ENCODE results near the gene NEDD8.
A peak's percentile ranks its signal among the peaks of the same experiment; 100 is the strongest.
"Not testable (repeated sequence)": the region's sequence is repeated elsewhere in the genome, so short reads cannot be mapped to it uniquely, and the experiment has no call there.

The NEDD8 gene

DNA sequence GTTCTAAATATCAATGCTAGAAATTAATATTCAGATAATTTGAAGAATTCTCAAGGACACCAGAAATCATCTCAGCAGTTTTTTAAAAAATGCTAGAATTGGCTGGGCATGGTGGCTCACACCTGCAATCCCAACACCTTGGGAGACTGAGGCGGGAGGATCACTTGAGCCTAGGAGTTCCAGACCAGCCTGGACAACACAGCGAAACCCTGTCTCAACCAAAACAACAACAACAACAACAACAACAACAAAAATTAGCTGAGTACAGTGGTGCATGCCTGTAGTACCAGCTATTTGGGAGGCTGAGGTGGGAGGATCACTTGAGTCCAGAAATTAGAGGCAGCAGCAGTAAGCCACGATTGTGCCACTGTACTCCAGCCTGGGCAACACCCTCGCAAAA lies 13.1 kb downstream of the NEDD8 start:
- no peak for DNase-seq

DNA sequence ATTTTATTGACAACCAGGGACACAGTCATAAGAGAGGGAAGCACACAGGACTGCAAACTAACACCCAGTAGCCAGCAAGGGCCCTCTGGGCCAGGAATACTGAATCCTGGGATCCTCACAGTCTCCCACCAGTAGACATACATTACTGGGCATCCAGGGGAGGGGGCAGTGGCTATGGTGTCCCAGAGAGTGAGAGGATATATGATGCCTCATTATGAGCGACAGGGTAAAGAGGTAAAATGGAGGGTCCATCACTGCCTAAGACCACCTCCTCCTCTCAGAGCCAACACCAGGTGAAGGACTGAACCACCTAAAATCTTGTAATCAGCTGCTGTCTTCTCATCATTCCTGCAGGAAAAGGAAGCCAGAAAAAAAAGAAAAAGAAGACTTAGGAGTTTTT lies 15.3 kb downstream of the NEDD8 start:
- not testable (repeated sequence) for DNase-seq

DNA sequence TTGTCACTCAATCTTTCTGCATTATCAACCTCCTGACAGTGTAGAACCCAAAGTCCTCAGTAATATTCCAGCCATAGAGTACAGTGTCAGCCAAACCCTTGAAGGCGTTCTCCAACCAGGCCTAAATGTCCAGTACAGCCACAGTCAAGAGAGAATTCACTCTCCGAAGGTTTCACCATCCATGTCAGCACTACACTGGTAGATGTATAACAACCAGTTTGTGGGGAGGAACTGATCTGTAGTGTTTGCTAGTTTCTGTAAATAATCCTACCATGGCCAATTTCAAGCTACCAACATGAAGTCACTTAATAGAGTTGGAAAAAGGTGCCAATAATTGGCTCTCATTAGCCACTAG lies 15.8 kb downstream of the NEDD8 start:
- DNase-seq: no peak

DNA sequence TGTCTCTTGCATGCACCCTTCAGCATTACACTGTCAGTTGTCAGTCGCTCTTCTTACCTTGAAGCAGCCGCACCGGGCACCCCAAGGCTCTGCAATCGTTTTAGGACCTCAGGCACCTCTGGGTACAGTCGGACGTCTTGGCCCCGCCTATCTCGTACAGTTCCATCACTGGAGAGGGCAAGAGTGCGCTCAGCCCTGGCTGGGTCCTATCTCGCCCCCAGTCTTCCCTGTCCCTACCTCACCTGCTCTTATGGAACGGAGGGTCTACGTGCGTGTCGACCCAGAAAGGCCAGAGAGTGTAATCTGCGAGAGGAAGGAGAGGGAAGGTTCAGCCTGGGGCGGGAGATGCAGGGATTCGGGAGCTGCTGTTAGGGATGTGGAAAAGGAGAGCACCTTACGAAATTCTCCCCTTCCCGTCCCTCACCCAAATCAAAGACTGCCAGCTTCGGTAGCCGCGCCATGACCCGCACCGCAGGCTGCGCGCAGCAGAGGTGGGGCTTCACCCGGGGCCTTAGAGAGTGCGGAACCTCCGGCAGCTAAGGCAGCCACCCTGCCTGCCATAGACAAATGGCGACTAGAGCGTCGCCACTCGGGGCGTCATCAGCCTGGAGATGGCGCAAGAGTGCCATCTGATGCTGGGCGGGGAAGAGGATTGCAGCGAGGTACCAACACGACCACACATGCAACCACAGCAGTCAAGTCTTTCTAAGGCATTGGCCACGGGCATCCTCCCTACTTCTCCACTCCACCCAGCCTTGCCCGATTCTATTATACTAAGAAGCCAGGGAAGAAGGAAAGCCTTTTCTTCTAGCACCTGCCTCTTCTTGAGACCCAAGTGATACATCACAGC lies 16.4 kb downstream of the NEDD8 start, which contains the start of gene MDP1:
MDP1 (minus strand) TSS at position 572 of the 850 bp plus-strand sequence; CDS start at position 461, 111 bp downstream.
- peak; percentile 78 for DNase-seq

DNA sequence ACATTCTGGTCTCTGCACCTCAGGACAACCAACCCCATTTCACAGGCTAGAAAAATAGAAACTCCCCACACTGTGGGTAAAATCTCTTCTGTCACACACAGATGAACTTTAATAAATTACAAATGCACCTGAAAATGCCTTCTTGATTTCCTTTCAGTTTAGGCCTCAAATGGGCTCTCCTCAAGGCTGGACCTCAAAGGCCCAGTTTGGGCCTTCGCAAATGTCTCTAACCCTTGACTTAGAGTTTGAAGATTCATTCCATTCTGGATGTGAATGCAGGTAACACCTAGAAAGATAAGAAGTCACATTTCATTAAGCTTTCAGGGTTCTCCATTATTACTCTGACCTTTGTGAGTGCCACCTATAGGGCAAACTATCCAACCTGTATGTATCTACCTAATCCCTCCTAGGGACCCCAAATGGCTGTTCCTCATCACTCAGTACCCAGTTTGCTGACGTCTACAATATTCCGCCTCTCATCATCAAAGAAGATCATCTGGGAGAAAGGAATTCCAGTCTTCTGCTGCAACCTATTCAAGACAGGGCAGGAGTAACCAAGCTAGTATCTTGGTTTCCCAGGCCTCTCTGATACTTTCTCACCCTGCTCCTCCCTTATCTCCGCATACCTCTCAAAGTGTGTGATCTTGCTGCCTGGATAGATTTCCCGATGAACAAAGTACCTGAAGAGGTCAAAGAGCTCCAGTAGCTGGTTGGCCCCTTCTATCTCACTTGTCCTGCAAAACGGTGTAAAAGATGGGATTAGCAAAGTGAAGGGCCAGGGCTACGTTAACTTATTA lies 18.1 kb downstream of the NEDD8 start:
- no peak for DNase-seq

DNA sequence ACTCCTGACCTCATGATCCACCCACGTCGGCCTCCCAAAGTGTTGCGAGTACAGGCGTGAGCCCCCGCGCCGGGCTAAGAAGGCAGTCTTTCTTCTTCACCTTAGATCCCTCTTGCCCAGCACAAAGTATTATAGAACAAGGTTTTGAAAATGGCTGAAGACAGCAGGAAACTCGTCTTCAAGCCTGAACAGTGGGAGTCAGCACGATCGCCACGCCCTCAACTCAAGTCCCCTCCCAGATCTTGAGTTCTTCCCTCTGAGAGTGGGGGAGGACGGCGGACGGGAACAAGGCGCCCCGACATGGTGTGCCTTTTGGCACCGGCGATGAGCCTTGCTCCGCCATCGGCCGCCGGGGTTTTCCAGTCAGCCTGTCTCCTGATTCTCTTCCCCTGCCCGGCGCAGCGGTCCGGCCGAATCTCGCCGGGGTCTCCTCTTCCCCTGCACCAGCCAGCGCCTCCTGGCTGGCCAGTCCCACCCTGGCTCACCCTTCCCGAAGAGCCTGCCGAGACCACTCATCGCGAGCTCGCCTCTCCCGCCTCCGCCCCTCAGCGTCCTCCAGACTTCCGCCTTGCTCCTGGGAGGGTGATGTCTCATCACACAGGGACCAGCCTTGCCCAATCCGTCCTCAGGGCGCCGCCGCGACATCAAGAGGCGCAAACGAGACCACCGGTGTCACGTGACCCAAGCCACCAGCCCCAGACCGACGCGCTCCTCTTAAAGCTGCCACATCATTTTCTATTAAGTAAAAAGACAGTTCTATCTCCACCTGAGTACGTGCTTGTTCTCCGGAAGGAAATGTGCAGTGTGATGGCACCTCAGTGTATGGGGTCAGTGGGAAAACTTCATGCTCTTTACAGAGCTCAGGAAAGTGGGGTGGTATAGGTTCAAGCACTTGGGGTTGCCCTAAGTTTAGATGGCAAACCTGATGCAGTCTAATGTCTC lies 19.0 kb downstream of the NEDD8 start, which contains the start of gene CHMP4A:
CHMP4A (minus strand) TSS at position 565 of the 942 bp plus-strand sequence; CDS start at position 516, 49 bp downstream.
- peak; percentile 91 for DNase-seq

DNA sequence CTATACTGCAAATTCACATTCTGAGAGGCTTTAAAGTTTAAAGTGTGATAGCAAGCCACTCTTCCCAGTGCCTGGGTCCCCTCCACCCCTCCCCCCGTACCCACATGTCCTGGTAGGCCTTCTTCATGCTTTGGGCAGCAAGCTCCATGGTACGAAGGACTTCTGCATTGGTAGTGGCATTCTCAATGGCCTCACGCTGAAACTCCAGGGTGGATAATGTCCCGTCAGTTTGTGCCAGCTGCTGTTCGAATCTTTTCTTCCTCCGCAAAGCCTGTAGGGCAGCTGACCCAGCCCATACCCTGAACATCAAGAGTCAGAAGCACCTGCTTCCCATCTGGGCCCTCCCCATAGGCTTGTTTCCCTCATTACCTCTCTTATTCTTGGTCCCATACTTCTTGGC lies 20.9 kb downstream of the NEDD8 start:
- DNase-seq: no peak

DNA sequence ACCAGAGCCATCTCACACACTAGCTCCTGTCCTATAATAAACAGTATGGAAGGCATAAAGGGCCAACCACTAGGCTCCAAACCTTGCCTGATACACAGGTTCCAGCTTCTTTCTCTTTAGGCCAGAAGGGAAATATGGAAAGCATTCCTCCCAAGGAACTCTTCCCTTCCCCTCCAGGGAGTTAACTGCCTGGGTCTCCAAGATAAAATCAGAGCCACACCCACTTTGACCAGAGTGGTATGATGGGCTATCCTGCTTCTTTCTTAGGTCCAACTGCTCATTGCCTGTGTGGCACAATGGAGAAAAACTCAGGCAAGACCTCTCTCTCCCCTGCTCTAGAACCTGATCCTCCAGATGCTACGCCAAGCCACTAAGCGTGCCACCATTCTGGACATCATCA lies 24.5 kb downstream of the NEDD8 start:
- no peak for DNase-seq

DNA sequence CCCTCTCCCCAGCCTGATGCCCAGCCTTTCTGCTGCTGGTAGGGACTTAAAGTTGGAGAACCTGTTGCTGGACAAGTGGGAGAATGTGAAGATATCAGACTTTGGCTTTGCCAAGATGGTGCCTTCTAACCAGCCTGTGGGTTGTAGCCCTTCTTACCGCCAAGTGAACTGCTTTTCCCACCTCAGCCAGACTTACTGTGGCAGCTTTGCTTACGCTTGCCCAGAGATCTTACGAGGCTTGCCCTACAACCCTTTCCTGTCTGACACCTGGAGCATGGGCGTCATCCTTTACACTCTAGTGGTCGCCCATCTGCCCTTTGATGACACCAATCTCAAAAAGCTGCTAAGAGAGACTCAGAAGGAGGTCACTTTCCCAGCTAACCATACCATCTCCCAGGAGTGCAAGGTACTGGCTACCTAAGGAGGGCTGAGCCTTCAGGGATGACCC lies 25.0 kb downstream of the NEDD8 start:
- no peak for DNase-seq

DNA sequence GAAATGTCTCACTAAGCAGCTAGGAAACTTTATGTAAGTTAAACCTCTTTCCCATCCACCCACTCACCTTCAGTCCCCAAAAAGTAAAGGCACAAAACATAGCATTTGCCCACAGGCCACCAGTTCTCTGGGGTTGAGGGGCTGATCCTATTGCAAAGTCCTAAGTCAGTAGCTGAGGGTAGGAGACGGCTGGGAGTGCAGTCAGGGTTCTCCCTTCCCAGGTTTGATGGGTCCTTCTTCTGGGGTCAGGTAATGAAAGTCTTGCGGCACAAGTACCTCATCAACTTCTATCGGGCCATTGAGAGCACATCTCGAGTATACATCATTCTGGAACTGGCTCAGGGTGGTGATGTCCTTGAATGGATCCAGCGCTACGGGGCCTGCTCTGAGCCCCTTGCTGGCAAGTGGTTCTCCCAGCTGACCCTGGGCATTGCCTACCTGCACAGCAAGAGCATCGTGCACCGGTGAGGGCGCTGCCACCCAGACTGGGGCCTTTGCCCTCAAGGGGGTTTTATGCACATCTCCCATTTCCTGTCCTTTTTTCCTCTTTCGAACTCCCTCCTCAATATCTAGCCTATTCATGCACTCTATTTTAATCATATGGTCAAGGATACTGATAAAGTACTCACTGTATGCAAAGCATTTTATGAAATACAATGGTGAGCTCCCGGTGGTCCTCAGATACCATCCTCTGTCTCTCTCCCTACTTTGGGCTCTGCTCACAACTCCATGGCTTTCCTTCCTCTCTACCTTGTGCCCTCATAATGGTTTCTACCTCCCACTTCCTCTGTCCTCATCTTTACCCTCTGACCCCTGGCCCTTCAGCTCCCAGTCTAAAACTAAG lies 25.7 kb downstream of the NEDD8 start:
- no peak for DNase-seq

DNA sequence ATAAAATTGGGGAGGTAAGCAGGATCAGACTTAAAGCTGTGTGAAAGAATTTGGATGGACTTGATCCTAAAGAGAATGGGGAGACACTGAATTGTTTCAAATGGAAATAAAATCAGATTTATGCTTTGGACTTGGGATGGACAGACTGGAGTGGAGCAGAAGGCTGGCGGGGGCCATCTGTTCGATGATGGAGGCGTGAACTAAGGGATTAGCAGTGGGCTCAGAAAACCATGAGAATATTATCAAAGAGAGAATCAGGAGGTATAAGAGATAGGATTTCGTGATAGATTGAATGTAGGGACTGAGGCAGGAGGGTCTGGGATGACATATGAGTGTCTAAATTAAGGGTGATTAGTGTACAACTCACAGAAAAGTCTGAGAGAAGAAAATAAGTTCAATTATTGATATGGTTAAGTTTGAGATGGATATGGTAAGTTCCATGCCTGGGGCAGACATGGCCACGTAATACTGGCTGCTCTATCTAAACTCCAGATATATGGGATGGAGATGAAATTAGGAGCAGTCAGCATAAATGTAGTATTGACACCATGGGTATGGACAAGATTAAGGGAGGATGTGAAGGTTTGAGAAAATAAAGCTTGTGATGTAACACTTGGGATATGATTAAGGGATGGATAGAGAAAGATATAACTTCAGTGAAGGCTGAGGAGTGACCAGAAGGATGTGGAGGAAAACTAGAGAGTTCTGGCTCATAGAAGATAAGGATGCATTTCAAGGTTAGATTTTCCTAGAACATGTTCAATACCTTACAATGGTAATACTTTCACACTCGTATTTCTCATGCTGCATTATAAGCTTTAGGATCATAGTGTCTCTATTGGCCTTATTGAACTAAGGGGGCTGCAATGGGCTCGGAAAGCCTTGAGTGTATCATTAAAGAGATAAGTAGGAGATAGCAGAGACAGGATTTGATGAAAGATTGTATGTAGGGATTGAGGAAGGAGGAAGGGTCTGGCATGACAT lies 27.7 kb downstream of the NEDD8 start:
- no peak for DNase-seq

DNA sequence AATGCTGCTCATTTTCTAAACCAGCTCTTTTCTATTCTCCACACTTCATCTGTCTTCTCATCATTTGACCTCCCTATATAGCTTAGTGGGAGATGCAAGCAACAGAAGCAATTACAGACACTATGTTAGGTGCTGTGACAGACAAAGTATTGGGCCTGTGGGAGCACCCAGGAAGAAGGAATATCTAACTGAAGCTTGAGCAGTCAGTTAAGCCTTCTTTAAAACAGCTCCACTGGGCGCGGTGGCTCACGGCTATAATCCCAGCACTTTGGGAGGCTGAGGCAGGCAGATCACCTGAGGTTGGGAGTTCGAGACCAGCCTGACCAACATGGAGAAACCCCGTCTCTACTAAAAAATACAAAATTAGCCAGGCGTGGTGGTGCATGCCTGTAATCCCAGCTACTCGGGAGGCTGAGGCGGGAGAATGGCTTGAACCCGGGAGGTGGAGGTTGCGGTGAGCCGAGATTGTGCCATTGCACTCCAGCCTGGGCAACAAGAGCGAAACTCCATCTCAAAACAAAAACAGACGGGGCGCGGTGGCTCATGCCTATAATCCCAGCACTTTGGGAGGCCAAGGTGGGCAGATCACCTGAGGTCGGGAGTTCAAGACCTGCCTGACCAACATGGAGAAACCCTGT lies 28.8 kb downstream of the NEDD8 start:
- not testable (repeated sequence) for DNase-seq

DNA sequence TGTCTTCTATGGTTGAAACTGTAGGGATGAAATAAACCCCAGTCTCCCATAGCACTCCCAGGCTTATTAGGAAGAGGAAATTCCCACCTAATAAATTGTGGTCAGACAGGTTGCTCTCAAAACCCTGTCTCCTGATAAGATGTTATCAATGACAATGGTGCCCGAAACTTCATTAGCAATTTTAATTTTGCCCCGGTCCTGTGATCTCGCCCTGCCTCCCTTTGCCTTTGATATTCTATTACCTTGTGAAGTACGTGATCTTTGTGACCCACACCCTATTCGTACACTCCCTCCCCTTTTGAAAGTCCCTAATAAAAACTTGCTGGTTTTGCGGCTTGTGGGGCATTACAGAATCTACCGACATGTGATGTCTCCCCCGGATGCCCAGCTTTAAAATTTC lies 29.6 kb downstream of the NEDD8 start:
- not testable (repeated sequence) for DNase-seq

DNA sequence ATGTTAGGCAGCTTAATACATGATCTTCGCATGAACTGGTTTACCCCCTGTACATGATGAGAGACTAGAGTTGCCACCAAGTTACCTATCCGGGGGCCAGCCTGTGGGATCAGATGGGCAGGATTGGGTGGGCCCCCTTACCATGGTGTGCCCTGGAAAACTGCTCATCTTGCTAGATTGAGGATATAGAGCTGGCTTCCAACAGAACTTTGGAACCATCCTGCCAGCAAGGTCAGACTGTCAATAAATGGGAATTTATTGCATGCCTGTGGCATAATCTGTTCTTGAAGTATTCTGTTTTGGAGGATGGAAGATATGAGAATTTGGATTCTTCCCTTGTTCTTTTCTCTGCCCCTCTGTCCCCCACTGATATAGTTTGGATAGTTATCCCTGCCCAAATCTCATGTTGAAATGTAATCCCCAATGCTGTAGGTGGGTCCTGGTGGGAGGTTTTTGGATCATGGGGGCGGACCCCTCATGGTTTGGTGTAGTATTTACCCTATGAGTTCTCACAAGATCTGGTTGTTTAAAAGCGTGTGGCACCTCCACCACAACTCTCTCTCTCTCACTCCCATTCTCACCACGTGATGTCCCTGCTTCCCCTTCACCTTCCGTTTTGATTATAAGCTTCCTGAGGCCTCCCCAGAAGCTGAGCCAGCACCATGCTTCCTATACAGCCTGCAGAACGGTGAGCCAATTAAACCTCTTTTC lies 33.2 kb downstream of the NEDD8 start:
- no peak for DNase-seq

DNA sequence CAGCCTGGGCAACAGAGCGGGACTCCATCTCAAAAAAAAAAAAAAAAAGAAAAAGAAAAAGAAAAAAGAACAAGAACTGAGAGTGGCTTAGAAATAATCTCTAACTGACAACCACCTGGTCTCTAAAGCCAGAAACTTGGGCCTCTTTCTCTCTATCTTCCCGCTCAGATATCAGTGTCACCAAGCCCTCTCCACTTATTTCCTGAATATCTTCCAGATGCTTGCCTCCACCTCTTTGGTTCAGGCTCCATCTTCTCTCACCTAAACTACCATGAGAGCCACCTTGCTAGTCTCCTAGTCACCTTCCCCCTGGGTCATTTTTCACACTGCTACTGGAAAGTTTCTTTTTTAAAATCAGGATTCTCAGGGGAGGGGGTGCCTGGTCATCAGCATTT lies 35.1 kb downstream of the NEDD8 start:
- no peak for DNase-seq

DNA sequence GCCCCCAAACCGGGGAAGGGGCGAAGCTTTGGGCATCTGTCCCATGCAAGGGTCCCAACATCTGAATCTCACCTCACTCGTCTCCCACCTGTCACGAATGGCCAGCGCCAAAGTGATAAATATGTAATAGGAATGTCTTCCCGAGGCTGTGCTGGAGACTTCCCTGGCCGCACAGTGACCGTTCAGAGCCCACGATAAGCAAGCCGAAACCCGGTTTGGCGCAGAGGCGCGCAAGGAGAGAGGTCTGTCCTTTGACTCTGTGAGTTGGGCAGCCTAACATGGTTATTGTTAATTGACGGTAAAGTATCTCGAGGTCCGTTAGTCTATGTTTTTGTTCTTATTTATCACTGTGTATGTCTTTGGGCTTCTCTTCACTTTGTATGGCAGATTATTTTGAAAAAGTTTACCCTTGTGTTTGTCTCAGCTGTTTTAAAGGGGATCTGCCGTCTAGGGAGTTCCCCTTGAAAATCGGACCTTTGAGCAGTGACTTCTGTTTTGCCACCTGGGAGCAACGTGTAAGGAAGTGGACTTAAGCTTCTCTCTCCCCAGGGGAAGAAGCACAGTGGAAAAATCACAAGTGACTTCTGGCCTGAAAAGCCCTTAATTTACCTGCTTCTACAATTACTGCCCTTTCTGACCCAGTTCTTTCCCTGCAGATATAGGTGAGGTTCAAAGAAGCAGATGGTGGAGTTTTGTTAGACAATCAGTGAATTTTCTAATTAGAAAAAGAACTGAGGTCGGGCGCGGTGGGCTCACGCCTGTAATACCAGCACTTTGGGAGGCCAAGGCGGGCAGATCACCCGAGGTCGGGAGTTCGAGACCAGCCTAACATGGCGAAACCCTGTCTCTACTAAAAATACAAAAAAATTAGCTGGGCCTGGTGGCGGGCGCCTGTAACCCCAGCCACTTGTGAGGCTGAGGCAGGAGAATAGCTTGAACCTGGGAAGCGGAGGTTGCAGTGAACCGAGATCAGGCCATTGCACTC lies 35.8 kb downstream of the NEDD8 start:
- no peak for DNase-seq

DNA sequence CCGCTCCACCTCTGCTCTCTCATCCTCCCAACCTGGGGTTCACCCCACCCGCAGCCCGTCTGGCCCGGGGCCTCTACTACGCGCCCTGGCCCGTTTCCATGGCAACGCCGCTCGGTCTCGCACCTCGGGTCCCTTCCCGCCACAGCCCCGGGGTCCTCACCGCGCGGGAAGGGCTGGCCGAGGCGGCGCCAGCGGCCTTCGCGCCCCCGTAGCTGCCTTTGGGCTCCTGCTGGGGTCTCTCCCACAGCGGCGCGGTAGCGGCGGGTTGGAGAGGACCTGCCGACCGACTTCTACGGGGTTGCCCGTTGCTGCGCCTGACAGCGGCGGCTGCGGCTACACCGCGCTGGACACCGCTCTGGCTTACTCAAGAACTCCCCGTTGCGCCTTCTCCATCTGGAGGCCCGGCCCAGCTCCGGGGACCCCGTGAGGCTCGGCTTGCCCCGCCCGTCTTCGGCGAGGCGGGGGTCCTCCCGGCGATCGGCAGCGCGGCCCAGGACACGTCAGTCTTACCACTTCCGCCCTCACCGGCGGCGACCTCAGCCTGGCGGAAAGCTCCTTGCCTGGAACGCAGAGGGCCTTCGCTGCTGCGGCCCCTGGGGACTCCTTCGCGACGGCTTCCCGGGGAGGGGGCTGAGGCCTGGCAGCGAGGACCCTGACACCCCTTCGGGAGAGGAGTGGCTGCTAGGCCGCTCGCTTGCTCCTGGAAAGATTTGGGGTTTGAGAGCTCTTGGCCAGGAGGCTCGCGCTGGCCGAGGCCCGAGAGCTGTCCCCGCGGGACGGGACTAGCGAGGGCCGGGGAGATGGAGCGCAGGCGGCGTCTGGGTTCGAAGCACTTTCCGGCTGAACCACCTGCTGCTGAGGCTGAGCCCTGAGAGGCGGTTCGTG lies 36.7 kb downstream of the NEDD8 start, which contains the start of gene TM9SF1:
TM9SF1 (minus strand) TSS at position 256 of the 885 bp plus-strand sequence. CDS start 422 bp downstream, outside the sequence.
- peak; percentile 83 for DNase-seq

Data from activated CD4-positive, alpha-beta T cell treated with anti-CD3 and anti-CD28 coated beads for 1 hour (primary cell).